ENCODE results near the gene GLRX2. TPM values are rescaled to one million over a fixed set of nuclear protein-coding genes. Genes with fewer than 3 reads are reported as not detected.

GLRX2 gene
- total and polyA plus RNA-seq, 4 donors, result 3.1 to 25.8 (median 7.8) TPM

DNA sequence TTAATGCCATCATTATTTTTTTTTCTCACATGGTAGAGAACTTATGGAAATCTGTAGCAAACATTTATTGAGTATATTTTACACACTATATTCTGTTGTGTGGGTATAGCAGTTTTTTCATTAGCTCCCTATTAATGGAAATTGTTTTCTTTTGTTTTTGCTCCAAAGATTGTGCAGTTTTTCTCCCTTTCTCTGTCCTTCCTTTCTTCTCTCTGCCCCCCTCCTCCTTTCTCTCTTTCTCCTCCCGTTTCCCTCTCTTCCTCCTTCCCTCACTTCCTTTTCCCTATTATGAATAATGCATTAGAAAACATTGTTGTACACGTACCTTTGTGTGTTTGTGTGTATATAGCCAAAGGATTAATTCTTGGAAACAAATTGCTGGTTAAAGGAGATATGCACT lies 37.2 kb upstream of the GLRX2 start (continued):
- no peak for TF ChIP-seq CTCF (IDR thresholded peaks at IDR 0.05; ENCODE audit: low read depth, low read length, missing input control)
- no peak for TF ChIP-seq HNF4A (conservative IDR thresholded peaks at IDR 0.05)

- Histone ChIP-seq H3K36me3 (ENCODE audit: control insufficient read depth in 4 of 4, insufficient read depth in 3 of 4, low read depth in 1 of 4, low read length in 3 of 4) (peaks cover 2 to 36% (median 22%) of the 10 kb centered on the region in 4 donors), H3K9me3 (ENCODE audit: control insufficient read depth in 4 of 4, low read length in 3 of 4) (no peaks in the 10 kb centered on the region), H3K9ac (ENCODE audit: low read depth in 1 of 2, low read length in 2 of 2) (no peak overlapping the region), H3K4me3 (ENCODE audit: low read depth in 1 of 3, low read length in 3 of 3) (no peak overlapping the region), H3K27ac (ENCODE audit: low read depth in 1 of 2, low read length in 2 of 2) (no peak overlapping the region), H3K27me3 (ENCODE audit: control insufficient read depth in 4 of 4, insufficient read depth in 4 of 4, low read length in 3 of 4) (no peaks in the 10 kb centered on the region), H3K4me1 (ENCODE audit: control insufficient read depth in 4 of 4, insufficient read depth in 4 of 4, low read length in 3 of 4) (no peaks in the 10 kb centered on the region)
- DNase-seq (ENCODE audit: low spot score), result no peak
- TF ChIP-seq SP1 (IDR thresholded peaks at IDR 0.05) (no peak), JUND (IDR thresholded peaks at IDR 0.05) (no peak), GABPA (IDR thresholded peaks at IDR 0.05 in 1 of 2, conservative IDR thresholded peaks at IDR 0.05 in 1 of 2) (no peak), HNF4A (conservative IDR thresholded peaks at IDR 0.05) (no peak), TAF1 (conservative IDR thresholded peaks at IDR 0.05) (no peak), MAX (IDR thresholded peaks at IDR 0.05) (no peak), RXRA (IDR thresholded peaks at IDR 0.05) (no peak), RAD21 (IDR thresholded peaks at IDR 0.05) (no peak), YY1 (IDR thresholded peaks at IDR 0.05) (no peak), HNF4G (IDR thresholded peaks at IDR 0.05) (no peak)
- TF ChIP-seq, protein P1, sequence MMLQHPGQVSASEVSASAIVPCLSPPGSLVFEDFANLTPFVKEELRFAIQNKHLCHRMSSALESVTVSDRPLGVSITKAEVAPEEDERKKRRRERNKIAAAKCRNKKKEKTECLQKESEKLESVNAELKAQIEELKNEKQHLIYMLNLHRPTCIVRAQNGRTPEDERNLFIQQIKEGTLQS (IDR thresholded peaks at IDR 0.05), result no peak
- WGBS, result 93% methylated on average over 3 of the region's 3 CpGs
Measured at GRCh38 chr1:193141804-193142203, 36.6 kb upstream of the GLRX2 start.

DNA sequence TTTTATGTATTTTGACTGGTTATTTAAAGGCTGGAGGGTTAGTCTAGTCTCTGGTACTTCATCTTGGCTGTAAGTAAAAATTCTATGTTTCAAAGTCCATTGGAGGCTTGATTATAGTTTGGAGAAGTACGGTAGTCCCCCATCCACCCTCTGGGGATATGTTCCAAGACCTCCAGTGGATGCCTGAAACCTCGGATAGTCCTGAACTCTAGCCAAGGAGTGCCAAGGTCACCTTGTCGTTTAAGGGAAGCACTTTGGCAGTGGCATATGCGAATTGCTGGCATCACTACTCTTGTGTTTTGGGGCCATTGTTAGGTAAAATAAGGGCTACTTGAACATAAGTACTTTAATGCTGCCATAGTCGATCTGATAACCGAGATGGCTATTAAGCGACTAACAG lies 35.0 kb upstream of the GLRX2 start:
- Histone ChIP-seq H3K9me3 (ENCODE audit: control insufficient read depth in 4 of 4, low read length in 3 of 4) (no peaks in the 10 kb centered on the region), H3K27ac (ENCODE audit: low read depth in 1 of 2, low read length in 2 of 2) (no peak overlapping the region), H3K4me1 (ENCODE audit: control insufficient read depth in 4 of 4, insufficient read depth in 4 of 4, low read length in 3 of 4) (no peaks in the 10 kb centered on the region), H3K27me3 (ENCODE audit: control insufficient read depth in 4 of 4, insufficient read depth in 4 of 4, low read length in 3 of 4) (no peaks in the 10 kb centered on the region), H3K9ac (ENCODE audit: low read depth in 1 of 2, low read length in 2 of 2) (no peak overlapping the region), H3K4me3 (ENCODE audit: low read depth in 1 of 3, low read length in 3 of 3) (no peak overlapping the region), H3K36me3 (ENCODE audit: control insufficient read depth in 4 of 4, insufficient read depth in 3 of 4, low read depth in 1 of 4, low read length in 3 of 4) (peaks cover 0 to 32% (median 27%) of the 10 kb centered on the region in 4 donors)
- TF ChIP-seq HNF4G (IDR thresholded peaks at IDR 0.05) (no peak), HNF4A (conservative IDR thresholded peaks at IDR 0.05) (no peak), GABPA (IDR thresholded peaks at IDR 0.05 in 1 of 2, conservative IDR thresholded peaks at IDR 0.05 in 1 of 2) (no peak), RXRA (IDR thresholded peaks at IDR 0.05) (no peak), NR2F2 (IDR thresholded peaks at IDR 0.05) (no peak), MAX (IDR thresholded peaks at IDR 0.05) (no peak), SP1 (IDR thresholded peaks at IDR 0.05) (no peak), EGR1 (IDR thresholded peaks at IDR 0.05; ENCODE audit: low read depth in 2 of 2) (no peak), FOXA1 (IDR thresholded peaks at IDR 0.05) (no peak), YY1 (IDR thresholded peaks at IDR 0.05) (no peak), FOXA2 (IDR thresholded peaks at IDR 0.05) (no peak), CTCF (IDR thresholded peaks at IDR 0.05; ENCODE audit: low read depth, low read length, missing input control) (no peak), JUND (IDR thresholded peaks at IDR 0.05) (no peak), RAD21 (IDR thresholded peaks at IDR 0.05) (no peak)
- TF ChIP-seq, protein P2, sequence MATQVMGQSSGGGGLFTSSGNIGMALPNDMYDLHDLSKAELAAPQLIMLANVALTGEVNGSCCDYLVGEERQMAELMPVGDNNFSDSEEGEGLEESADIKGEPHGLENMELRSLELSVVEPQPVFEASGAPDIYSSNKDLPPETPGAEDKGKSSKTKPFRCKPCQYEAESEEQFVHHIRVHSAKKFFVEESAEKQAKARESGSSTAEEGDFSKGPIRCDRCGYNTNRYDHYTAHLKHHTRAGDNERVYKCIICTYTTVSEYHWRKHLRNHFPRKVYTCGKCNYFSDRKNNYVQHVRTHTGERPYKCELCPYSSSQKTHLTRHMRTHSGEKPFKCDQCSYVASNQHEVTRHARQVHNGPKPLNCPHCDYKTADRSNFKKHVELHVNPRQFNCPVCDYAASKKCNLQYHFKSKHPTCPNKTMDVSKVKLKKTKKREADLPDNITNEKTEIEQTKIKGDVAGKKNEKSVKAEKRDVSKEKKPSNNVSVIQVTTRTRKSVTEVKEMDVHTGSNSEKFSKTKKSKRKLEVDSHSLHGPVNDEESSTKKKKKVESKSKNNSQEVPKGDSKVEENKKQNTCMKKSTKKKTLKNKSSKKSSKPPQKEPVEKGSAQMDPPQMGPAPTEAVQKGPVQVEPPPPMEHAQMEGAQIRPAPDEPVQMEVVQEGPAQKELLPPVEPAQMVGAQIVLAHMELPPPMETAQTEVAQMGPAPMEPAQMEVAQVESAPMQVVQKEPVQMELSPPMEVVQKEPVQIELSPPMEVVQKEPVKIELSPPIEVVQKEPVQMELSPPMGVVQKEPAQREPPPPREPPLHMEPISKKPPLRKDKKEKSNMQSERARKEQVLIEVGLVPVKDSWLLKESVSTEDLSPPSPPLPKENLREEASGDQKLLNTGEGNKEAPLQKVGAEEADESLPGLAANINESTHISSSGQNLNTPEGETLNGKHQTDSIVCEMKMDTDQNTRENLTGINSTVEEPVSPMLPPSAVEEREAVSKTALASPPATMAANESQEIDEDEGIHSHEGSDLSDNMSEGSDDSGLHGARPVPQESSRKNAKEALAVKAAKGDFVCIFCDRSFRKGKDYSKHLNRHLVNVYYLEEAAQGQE (IDR thresholded peaks at IDR 0.05), result no peak
- 73% methylated on average over 7 of the region's 7 CpGs for WGBS
- DNase-seq (ENCODE audit: low spot score), result no peak

Measured in liver (tissue), 9 donors.